Epithelial cell of proximal tubule (primary cell): ENCODE results near the gene SBNO2. TPM values are rescaled to one million over a fixed set of nuclear protein-coding genes. Genes with fewer than 3 reads are reported as not detected.
A peak's percentile ranks its signal among the peaks of the same experiment; 100 is the strongest.

Experiments used
- DNase-seq: peaks from one replicate; pipeline ENCODE4 v3.0.0-alpha.2; 2011; ENCODE audit warnings: low read depth
- H3K4me3 ChIP-seq: 2 replicates; pipeline ENCODE4 v1.5.1; 2011; ENCODE audit warnings: low read depth, mild to moderate bottlenecking, low read length
- CTCF ChIP-seq: conservative IDR thresholded peaks from 2 replicates; pipeline ENCODE4 v1.5.1; 2012; ENCODE audit warnings: low read depth, mild to moderate bottlenecking, low read length
- total RNA-seq: library from RNA; depleted of rRNA; stranded (reverse); fragments of >200 nt; gene quantifications from 2 replicates; pipeline ENCODE4 v1.2.3, GENCODE V29; 2015

The SBNO2 gene
- total RNA-seq, 1 donor from 2014 or later: 56.2 TPM

- TF ChIP-seq CTCF: no peak
- DNase-seq: no peak
- H3K4me3 ChIP-seq: peak overlapping the region; percentile 6
Observed at GRCh38 chr19:1169921-1170885, 3.9 kb downstream of the SBNO2 start.

GRCh38 chr19:1169411-1169791 is 4.7 kb downstream of the SBNO2 start:
- no peak for TF ChIP-seq CTCF
- peak overlapping the region; percentile 48 for H3K4me3 ChIP-seq
- DNase-seq: no peak

- peak overlapping the region; percentile 48 for H3K4me3 ChIP-seq
- peak; percentile 5 for TF ChIP-seq CTCF
- DNase-seq: no peak
Observed at GRCh38 chr19:1168572-1169410, 5.3 kb downstream of the SBNO2 start.

GRCh38 chr19:1167687-1168571 is 6.1 kb downstream of the SBNO2 start:
- H3K4me3 ChIP-seq: peak overlapping the region; percentile 48
- no peak for DNase-seq
- TF ChIP-seq CTCF: no peak

GRCh38 chr19:1166872-1167573 is 7.0 kb downstream of the SBNO2 start:
- H3K4me3 ChIP-seq: no peak overlapping the region

More at GRCh38 chr19:1166872-1167573, 7.0 kb downstream of the SBNO2 start:
- DNase-seq: no peak
- TF ChIP-seq CTCF: no peak
